Testis (tissue), 2 donors: ENCODE data around the gene SPTA1.

Experiments used
- CTCF ChIP-seq, 3 experiments: fragments of 450-650 bp in 2 of 3; fragments of 200-600 bp in 1 of 3; sonication (generic) in 1 of 3; IDR thresholded peaks; one replicate each; pipeline ENCODE4 v1.5.1; 2016 to 2019; ENCODE audit warnings: antibody characterized with exemption in 3 of 3, mild to moderate bottlenecking in 2 of 3, moderate library complexity in 1 of 3
- POLR2A ChIP-seq: fragments of 450-650 bp; IDR thresholded peaks from one replicate; pipeline ENCODE4 v1.6.1; 2017; ENCODE audit warnings: antibody characterized with exemption, mild to moderate bottlenecking, moderate library complexity

- no peak for TF ChIP-seq CTCF (IDR thresholded peaks at IDR 0.05)
- no peak for TF ChIP-seq POLR2A
Measured at GRCh38 chr1:158679289-158679688, 7.2 kb downstream of the SPTA1 start.
